GM18519 (cell line): ENCODE results near the gene PLEKHM3.

ENCODE experiments used
- ATAC-seq: cut with Tn5 transposase; IDR thresholded peaks from one replicate; pipeline ENCODE4 v1.9.1; 2021; ENCODE audit warnings: mild to moderate bottlenecking, moderate library complexity; ENCODE audit not compliant: unreplicated experiment, low FRiP score

PLEKHM3 gene

GRCh38 chr2:207868855-207869596, 156.3 kb downstream of the PLEKHM3 start:
- ATAC-seq, result no peak

- ATAC-seq, result no peak
Observed at GRCh38 chr2:207867905-207868304, 157.4 kb downstream of the PLEKHM3 start.

- ATAC-seq, result no peak
Observed at GRCh38 chr2:207867056-207867455, 158.3 kb downstream of the PLEKHM3 start.

GRCh38 chr2:207865210-207865609, 160.1 kb downstream of the PLEKHM3 start:
- no peak for ATAC-seq

- no peak for ATAC-seq
Observed at GRCh38 chr2:207863345-207863744, 162.0 kb downstream of the PLEKHM3 start.

GRCh38 chr2:207861789-207862188, 163.5 kb downstream of the PLEKHM3 start:
- no peak for ATAC-seq

GRCh38 chr2:207860685-207861084, 164.6 kb downstream of the PLEKHM3 start:
- no peak for ATAC-seq

GRCh38 chr2:207855591-207855990, 169.7 kb downstream of the PLEKHM3 start:
- no peak for ATAC-seq

GRCh38 chr2:207854484-207855440, 170.6 kb downstream of the PLEKHM3 start:
- no peak for ATAC-seq

GRCh38 chr2:207852791-207853190, 172.5 kb downstream of the PLEKHM3 start:
- no peak for ATAC-seq

GRCh38 chr2:207849443-207849842, 175.9 kb downstream of the PLEKHM3 start:
- no peak for ATAC-seq

- ATAC-seq, result no peak
Observed at GRCh38 chr2:207848545-207848928, 176.8 kb downstream of the PLEKHM3 start.

GRCh38 chr2:207847807-207848544, 177.4 kb downstream of the PLEKHM3 start:
- no peak for ATAC-seq

- ATAC-seq, result no peak
Observed at GRCh38 chr2:207847098-207847806, 178.1 kb downstream of the PLEKHM3 start.

- ATAC-seq, result no peak
Observed at GRCh38 chr2:207845202-207845864, 180.0 kb downstream of the PLEKHM3 start.

GRCh38 chr2:207844648-207845047, 180.7 kb downstream of the PLEKHM3 start:
- ATAC-seq, result no peak

GRCh38 chr2:207840101-207840500, 185.2 kb downstream of the PLEKHM3 start:
- ATAC-seq, result no peak

GRCh38 chr2:207839575-207839974, 185.8 kb downstream of the PLEKHM3 start:
- no peak for ATAC-seq

GRCh38 chr2:207839028-207839427, 186.3 kb downstream of the PLEKHM3 start:
- no peak for ATAC-seq
